SK-N-SH (cell line): ENCODE data around the gene IKZF2. TPM values are rescaled to one million over a fixed set of nuclear protein-coding genes. Genes with fewer than 3 reads are reported as not detected.

Source experiments
- CTCF ChIA-PET: fragments of 300-600, 350-600 bp; formaldehyde crosslinking; extraction: SDS; loops from one replicate; lab custom pipeline; 2021; lab: Yijun Ruan, JAX
- POLR2A ChIA-PET: fragments of 350-600 bp; sonication (Branson Sonifier 250); formaldehyde crosslinking; extraction: SDS; loops from one replicate; lab custom pipeline; 2020; ENCODE audit warnings: antibody characterized with exemption, inconsistent platforms; lab: Yijun Ruan, JAX
- DNase-seq: peaks from one replicate; pipeline ENCODE4 v3.0.0; 2012
- H2AFZ ChIP-seq: fragments of 200-600 bp; sonication (generic); 2 replicates; pipeline ENCODE4 v1.8.1; 2016; ENCODE audit warnings: antibody characterized with exemption, mild to moderate bottlenecking, low read depth
- H3F3A ChIP-seq: fragments of 200-600 bp; sonication (generic); replicated peaks from 2 replicates; pipeline ENCODE3; 2016; ENCODE audit warnings: antibody characterized with exemption, mild to moderate bottlenecking; ENCODE audit not compliant: insufficient read depth
- H3K27ac ChIP-seq, 2 experiments: fragments of 200-500 bp in 1 of 2; fragments of 200-600 bp in 1 of 2; sonication (Bioruptor generic) in 1 of 2; sonication (generic), shearing (Covaris generic) in 1 of 2; 2 replicates each; pipeline versions ENCODE4 v1.5.1 to v1.6.1; 2014 to 2016; ENCODE audit warnings: low read depth in 2 of 2, inconsistent platforms in 1 of 2, low read length in 1 of 2, mild to moderate bottlenecking in 1 of 2, mixed read lengths in 1 of 2
- H3K27me3 ChIP-seq: fragments of 200-600 bp; sonication (generic), shearing (Covaris generic); 2 replicates; pipeline ENCODE4 v1.6.1; 2016; ENCODE audit warnings: mixed run types; ENCODE audit not compliant: insufficient read depth
- H3K36me3 ChIP-seq, 2 experiments: fragments of 200-500 bp in 1 of 2; fragments of 200-600 bp in 1 of 2; sonication (Bioruptor generic) in 1 of 2; sonication (generic) in 1 of 2; replicated peaks in 1 of 2; 2 replicates each; pipeline versions ENCODE3 to v1.5.1; 2014 to 2016; ENCODE audit warnings: low read length in 1 of 2, mild to moderate bottlenecking in 1 of 2; ENCODE audit not compliant: insufficient read depth in 2 of 2, control insufficient read depth in 1 of 2
- H3K4me1 ChIP-seq, 2 experiments: fragments of 200-500 bp in 1 of 2; fragments of 200-600 bp in 1 of 2; sonication (Bioruptor generic) in 1 of 2; sonication (generic), shearing (Covaris generic) in 1 of 2; 2 replicates each; pipeline versions ENCODE4 v1.5.1 to v1.6.1; 2014 to 2016; ENCODE audit warnings: low read depth in 1 of 2, low read length in 1 of 2, mixed run types in 1 of 2; ENCODE audit not compliant: insufficient read depth in 2 of 2, control insufficient read depth in 1 of 2
- H3K4me2 ChIP-seq: fragments of 200-600 bp; sonication (generic), shearing (Covaris generic); 2 replicates; pipeline ENCODE4 v1.6.1; 2017; ENCODE audit warnings: mixed run types
- H3K4me3 ChIP-seq, 2 experiments: fragments of 200-500 bp in 1 of 2; fragments of 200-600 bp in 1 of 2; sonication (Bioruptor generic) in 1 of 2; sonication (generic), shearing (Covaris generic) in 1 of 2; 2 replicates each; pipeline versions ENCODE4 v1.5.1 to v1.8.1; 2014 to 2016; ENCODE audit warnings: low read depth in 2 of 2, inconsistent platforms in 1 of 2, low read length in 1 of 2, mild to moderate bottlenecking in 1 of 2, mixed read lengths in 1 of 2, moderate library complexity in 1 of 2
- H3K79me2 ChIP-seq: fragments of 200-600 bp; sonication (generic); 2 replicates; pipeline ENCODE4 v1.8.1; 2017; ENCODE audit warnings: mild to moderate bottlenecking; ENCODE audit not compliant: insufficient read depth
- H3K9ac ChIP-seq: fragments of 200-600 bp; sonication (generic); 2 replicates; pipeline ENCODE4 v1.6.1; 2017; ENCODE audit warnings: mixed run types
- H3K9me2 ChIP-seq: fragments of 200-600 bp; sonication (generic); 2 replicates; pipeline ENCODE4 v1.6.1; 2017; ENCODE audit warnings: mixed run types
- H3K9me3 ChIP-seq: fragments of 200-600 bp; sonication (generic); 2 replicates; pipeline ENCODE4 v1.6.1; 2017; ENCODE audit warnings: mixed run types, mild to moderate bottlenecking, moderate library complexity
- H4K20me1 ChIP-seq: fragments of 200-600 bp; sonication (generic); 2 replicates; pipeline ENCODE4 v1.6.1; 2017; ENCODE audit warnings: mild to moderate bottlenecking, mixed run types; ENCODE audit not compliant: insufficient read depth
- CHD2 ChIP-seq: fragments of 150-350 bp; IDR thresholded peaks from 2 replicates; pipeline ENCODE4 v1.6.1; 2018; ENCODE audit warnings: low read length; ENCODE audit not compliant: partially characterized antibody
- ELF1 ChIP-seq: IDR thresholded peaks from 2 replicates; pipeline ENCODE4 v1.4.0; 2012
- EP300 ChIP-seq, 2 experiments: IDR thresholded peaks; 2 replicates each; pipeline versions ENCODE4 v1.4.0 to v1.6.1; 2012; ENCODE audit warnings: borderline replicate concordance in 1 of 2, low read depth in 1 of 2, low read length in 1 of 2
- EZH2phosphoT487 ChIP-seq: fragments of 200-600 bp; sonication (generic); IDR thresholded peaks from 2 replicates; pipeline ENCODE4 v1.6.1; 2017; ENCODE audit warnings: low read depth, mixed run types, mild to moderate bottlenecking, antibody characterized with exemption, moderate library complexity, borderline replicate concordance
- FOSL2 ChIP-seq: IDR thresholded peaks from 2 replicates; pipeline ENCODE4 v1.4.0; 2012; ENCODE audit warnings: low read depth, mild to moderate bottlenecking, moderate library complexity, borderline replicate concordance
- FOXJ3 ChIP-seq: sonication (generic); formaldehyde crosslinking; IDR thresholded peaks from 2 replicates; pipeline ENCODE4 v1.5.1; 2020; ENCODE audit warnings: mild to moderate bottlenecking, missing genetic modification reagents
- JUND ChIP-seq: IDR thresholded peaks from 2 replicates; pipeline ENCODE4 v1.4.0; 2012
- MEF2A ChIP-seq: IDR thresholded peaks from 2 replicates; pipeline ENCODE4 v1.4.0; 2012; ENCODE audit warnings: low read depth, borderline replicate concordance
- MXI1 ChIP-seq: IDR thresholded peaks from 2 replicates; pipeline ENCODE4 v1.6.1; 2012; ENCODE audit warnings: mild to moderate bottlenecking, low read depth, low read length, improper control_type of control experiment
- NFIC ChIP-seq: IDR thresholded peaks from 2 replicates; pipeline ENCODE4 v1.4.0; 2012; ENCODE audit warnings: borderline replicate concordance
- PBX3 ChIP-seq: IDR thresholded peaks from 2 replicates; pipeline ENCODE4; 2012
- RAD21 ChIP-seq: IDR thresholded peaks from 2 replicates; pipeline ENCODE4 v1.6.1; 2012; ENCODE audit warnings: mild to moderate bottlenecking, low read length
- RCOR1 ChIP-seq: fragments of 150-350 bp; IDR thresholded peaks from 2 replicates; pipeline ENCODE4 v1.6.1; 2017; ENCODE audit warnings: antibody characterized with exemption, low read length
- RFX5 ChIP-seq: IDR thresholded peaks from 2 replicates; pipeline ENCODE4 v1.6.1; 2012; ENCODE audit warnings: mild to moderate bottlenecking, improper control_type of control experiment, low read length
- RXRA ChIP-seq: IDR thresholded peaks from 2 replicates; pipeline ENCODE4 v1.4.0; 2012; ENCODE audit warnings: low read depth, mild to moderate bottlenecking, borderline replicate concordance
- TAF1 ChIP-seq: IDR thresholded peaks from 2 replicates; pipeline ENCODE4 v1.6.1; 2012; ENCODE audit warnings: low read depth, mild to moderate bottlenecking, low read length, moderate library complexity, borderline replicate concordance
- USF1 ChIP-seq: IDR thresholded peaks from 2 replicates; pipeline ENCODE4 v1.4.0; 2012; ENCODE audit warnings: low read depth, borderline replicate concordance
- WGBS: methylation state at CpG from one replicate; pipeline ENCODE4 v1.1.6; 2017; ENCODE audit warnings: low lambda C conversion rate; 5-methylcytosine and 5-hydroxymethylcytosine counted together
- polyA plus RNA-seq, 3 experiments: library from polyadenylated mRNA; depleted of rRNA; stranded (reverse); fragments of >200 nt; gene quantifications; 2 replicates each; pipeline ENCODE4 v1.2.3, GENCODE V29; 2012

The IKZF2 gene
- polyA plus RNA-seq, 1 of the 3 experiments (the other 2 are of a cell fraction), result 1.3 TPM

GRCh38 chr2:213137064-213137463, 14.3 kb downstream of the IKZF2 start:
- DNase-seq, result no peak
- H3K4me1 ChIP-seq, result peaks cover 0 to 14% of the 10 kb centered on the region in 2 experiments; a peak in 1 of 4 replicates
- no peaks in the 10 kb centered on the region for H3F3A ChIP-seq
- ChIA-PET CTCF (interaction anchor here (0.6 to 1.0 kb wide), 3 partner anchors 11 to 424 kb away, joined by 3 to 4 read pairs (median 3); no protein-coding TSS in a partner anchor), POLR2A (no interaction called here)
- H3K9ac ChIP-seq, result no peak overlapping the region
- H3K9me3 ChIP-seq, result no peaks in the 10 kb centered on the region
- H2AFZ ChIP-seq, result no peak overlapping the region
- H3K4me2 ChIP-seq, result no peak overlapping the region
- H3K4me3 ChIP-seq, result no peak overlapping the region
- no peaks in the 10 kb centered on the region for H3K36me3 ChIP-seq
- no peaks in the 10 kb centered on the region for H4K20me1 ChIP-seq
- no peaks in the 10 kb centered on the region for H3K79me2 ChIP-seq
- no peak for TF ChIP-seq EZH2phosphoT487
- TF ChIP-seq ELF1, result no peak
- TF ChIP-seq CHD2, result no peak
- no peak for TF ChIP-seq RAD21
- TF ChIP-seq EP300 (IDR thresholded peaks at IDR 0.05; ENCODE audit: borderline replicate concordance in 1 of 2, low read depth in 1 of 2, low read length in 1 of 2), result no peak
- no peak for TF ChIP-seq FOSL2
- TF ChIP-seq JUND, result no peak
- TF ChIP-seq RXRA, result no peak
- TF ChIP-seq RCOR1, result no peak
- no peak for TF ChIP-seq MEF2A
- TF ChIP-seq PBX3, result no peak
- no peak for TF ChIP-seq MXI1
- no peak for TF ChIP-seq FOXJ3 (CRISPR knock-in tag)
- TF ChIP-seq, all 33 proteins: peak for 0
- H3K27ac ChIP-seq, result no peak overlapping the region
- WGBS, result 81% methylated on average over 4 of the region's 4 CpGs
- H3K27me3 ChIP-seq, result no peaks in the 10 kb centered on the region
- H3K9me2 ChIP-seq, result no peaks in the 10 kb centered on the region

- Histone ChIP-seq H4K20me1 (no peaks in the 10 kb centered on the region), H3F3A (no peaks in the 10 kb centered on the region), H3K9me2 (no peaks in the 10 kb centered on the region), H3K79me2 (no peaks in the 10 kb centered on the region; the same call in 1 of the 2 replicates), H3K9ac (no peak overlapping the region), H3K4me1 (peaks cover 0 to 20% of the 10 kb centered on the region in 2 experiments; a peak in 1 of 4 replicates), H3K27me3 (no peaks in the 10 kb centered on the region), H3K27ac (no peak overlapping the region)
- POLR2A ChIA-PET, result no interaction called here
- CTCF ChIA-PET, result no interaction called here
- DNase-seq, result no peak
- TF ChIP-seq RFX5 (no peak), TAF1 (no peak), NFIC (no peak), USF1 (no peak)
- TF ChIP-seq, all 33 proteins: peak for 0
- Histone ChIP-seq H3K36me3 (peaks cover 0 to 3% of the 10 kb centered on the region in 2 experiments), H3K4me3 (no peak overlapping the region), H2AFZ (no peak overlapping the region), H3K9me3 (no peaks in the 10 kb centered on the region), H3K4me2 (no peak overlapping the region)
- 90% methylated on average over 5 of the region's 5 CpGs for WGBS
Observed at GRCh38 chr2:213129311-213129710, 22.1 kb downstream of the IKZF2 start.
